ENCODE measurements around the gene SPAG17.

Gene SPAG17

GRCh38 chr1:118117521-118117920, 67.5 kb downstream of the SPAG17 start:
- DNase-seq: no peak

- no peak for DNase-seq
Measured at GRCh38 chr1:118116909-118117308, 68.1 kb downstream of the SPAG17 start.

- no peak for DNase-seq
Measured at GRCh38 chr1:118116401-118116800, 68.6 kb downstream of the SPAG17 start.

- no peak for DNase-seq
Measured at GRCh38 chr1:118115567-118116295, 69.3 kb downstream of the SPAG17 start.

GRCh38 chr1:118113261-118113660, 71.8 kb downstream of the SPAG17 start:
- no peak for DNase-seq

- DNase-seq: no peak
Measured at GRCh38 chr1:118110580-118110979, 74.4 kb downstream of the SPAG17 start.

GRCh38 chr1:118104951-118105350, 80.1 kb downstream of the SPAG17 start:
- no peak for DNase-seq

GRCh38 chr1:118102445-118102844, 82.6 kb downstream of the SPAG17 start:
- DNase-seq: no peak

- DNase-seq: no peak
Measured at GRCh38 chr1:118101999-118102398, 83.0 kb downstream of the SPAG17 start.

GRCh38 chr1:118101515-118101844, 83.5 kb downstream of the SPAG17 start:
- DNase-seq: no peak

GRCh38 chr1:118100686-118101514, 84.1 kb downstream of the SPAG17 start:
- peak; percentile 71 for DNase-seq

- DNase-seq: no peak
Measured at GRCh38 chr1:118099686-118100085, 85.3 kb downstream of the SPAG17 start.

- no peak for DNase-seq
Measured at GRCh38 chr1:118097622-118098348, 87.2 kb downstream of the SPAG17 start.

GRCh38 chr1:118093017-118093416, 92.0 kb downstream of the SPAG17 start:
- DNase-seq: no peak

- no peak for DNase-seq
Measured at GRCh38 chr1:118090130-118090529, 94.9 kb downstream of the SPAG17 start.

- DNase-seq: no peak
Measured at GRCh38 chr1:118085365-118085764, 99.7 kb downstream of the SPAG17 start.

GRCh38 chr1:118084400-118084799, 100.6 kb downstream of the SPAG17 start:
- DNase-seq: no peak

GRCh38 chr1:118082984-118083383, 102.0 kb downstream of the SPAG17 start:
- DNase-seq: no peak

GRCh38 chr1:118081387-118081786, 103.6 kb downstream of the SPAG17 start:
- no peak for DNase-seq

GRCh38 chr1:118077331-118078045, 107.5 kb downstream of the SPAG17 start:
- DNase-seq: no peak

- DNase-seq: no peak
Measured at GRCh38 chr1:118075116-118075515, 109.9 kb downstream of the SPAG17 start.

GRCh38 chr1:118073648-118074435, 111.2 kb downstream of the SPAG17 start:
- DNase-seq: no peak

All from NCI-H510A (cell line).